ENCODE results near the gene PTPRD.
"Not testable (repeated sequence)": the region's sequence is repeated elsewhere in the genome, so short reads cannot be mapped to it uniquely, and the experiment has no call there.

Gene PTPRD

DNA sequence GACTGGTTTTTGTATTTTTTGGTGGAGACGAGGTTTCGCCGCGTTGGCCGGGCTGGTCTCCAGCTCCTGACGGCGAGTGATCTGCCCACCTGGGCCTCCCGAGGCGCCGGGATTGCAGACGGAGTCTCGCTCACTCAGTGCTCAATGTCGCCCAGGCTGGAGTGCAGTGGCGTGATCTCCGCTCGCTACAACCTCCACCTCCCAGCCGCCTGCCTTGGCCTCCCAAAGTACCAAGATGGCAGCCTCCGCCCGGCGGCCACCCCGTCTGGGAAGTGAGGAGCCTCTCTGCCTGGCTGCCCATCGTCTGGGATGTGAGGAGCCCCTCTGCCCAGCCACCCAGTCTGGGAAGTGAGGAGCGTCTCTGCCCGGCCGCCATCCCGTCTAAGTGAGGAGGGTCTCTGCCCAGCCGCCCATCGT, 163.6 kb downstream of the PTPRD start:
- DNase-seq, result not testable (repeated sequence)

DNA sequence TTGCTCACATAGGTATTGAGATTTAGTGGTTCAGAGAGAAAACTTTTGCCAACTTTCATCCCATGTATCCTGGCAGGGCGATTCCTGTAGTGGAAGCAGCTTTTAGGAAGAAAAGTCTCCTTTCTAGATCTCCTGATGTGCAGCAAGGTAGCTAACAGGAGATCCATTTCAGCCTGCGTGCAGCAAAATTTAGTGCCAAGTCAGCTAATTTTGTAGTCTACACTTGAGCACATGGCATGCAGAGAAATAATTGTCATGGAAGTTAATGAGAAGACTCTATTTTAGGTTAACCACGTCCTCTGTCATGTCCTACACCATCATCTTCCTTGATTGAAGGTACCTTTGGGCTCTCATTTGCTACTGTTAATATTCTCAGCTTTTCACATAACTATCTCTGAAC, 165.8 kb downstream of the PTPRD start:
- no peak for DNase-seq

DNA sequence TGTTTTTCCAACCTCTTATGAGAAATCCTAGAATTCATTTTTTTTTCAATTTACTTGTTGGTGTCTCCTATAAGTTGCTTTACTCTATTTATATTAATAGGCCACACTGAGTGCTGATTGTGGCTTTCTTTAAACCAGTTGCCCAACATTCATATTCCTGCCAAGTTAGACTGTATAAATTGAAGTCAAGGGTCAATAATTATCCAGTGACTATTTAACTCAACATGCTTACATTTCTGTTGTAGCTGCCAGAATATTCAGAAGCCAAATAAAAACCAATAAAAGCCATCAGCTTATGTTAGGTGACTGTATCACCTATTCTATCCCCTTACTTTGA, 169.0 kb downstream of the PTPRD start:
- DNase-seq, result no peak

DNA sequence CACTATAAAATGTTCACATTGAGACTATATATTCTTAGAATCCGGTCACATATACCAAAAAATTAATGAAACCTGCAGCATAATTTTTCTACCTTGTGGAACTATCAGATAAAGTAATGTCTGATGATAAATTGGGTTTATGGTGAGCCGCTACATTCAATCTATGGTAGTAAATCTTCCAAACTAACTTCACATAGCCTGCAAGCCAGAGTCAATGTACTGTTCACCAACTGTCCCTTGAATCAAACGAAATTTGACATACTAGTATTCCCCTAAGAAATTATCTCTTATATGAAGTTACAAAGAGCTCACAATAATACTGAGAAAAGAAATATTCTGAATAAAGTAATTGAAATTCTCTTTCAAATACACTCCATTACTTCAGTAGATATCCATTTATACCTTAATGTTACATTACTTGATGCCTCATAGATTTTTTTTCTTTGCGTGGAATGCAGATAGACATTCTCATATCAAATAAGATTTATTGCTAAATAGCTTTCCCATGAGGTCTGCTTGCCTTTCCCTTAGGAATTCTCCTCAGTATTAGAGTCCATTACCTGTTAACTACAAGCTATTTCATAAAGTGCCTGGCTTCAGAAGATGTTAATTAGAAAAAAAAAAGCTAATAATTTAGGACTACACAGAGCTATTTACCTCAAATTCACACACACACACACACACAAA, 169.5 kb downstream of the PTPRD start:
- no peak for DNase-seq

DNA sequence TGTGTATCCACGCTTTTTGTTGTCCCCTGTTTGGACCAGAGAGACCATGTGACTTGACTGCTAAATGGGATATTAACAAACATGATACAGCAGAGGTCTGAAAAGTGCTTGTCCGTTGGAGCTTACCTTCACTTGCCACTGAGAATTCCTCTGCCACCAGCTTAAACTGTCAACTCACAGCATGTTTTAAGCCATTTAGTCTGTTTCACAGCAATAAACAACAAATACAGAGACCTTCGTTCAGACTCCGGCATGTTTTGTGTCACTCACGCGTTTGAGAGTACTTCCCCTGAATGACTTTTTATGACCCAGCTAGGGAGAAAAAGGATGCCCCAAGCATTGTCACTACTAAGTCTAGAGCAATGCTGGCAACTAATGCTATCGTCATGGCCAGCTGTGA, 173.8 kb downstream of the PTPRD start:
- no peak for DNase-seq

DNA sequence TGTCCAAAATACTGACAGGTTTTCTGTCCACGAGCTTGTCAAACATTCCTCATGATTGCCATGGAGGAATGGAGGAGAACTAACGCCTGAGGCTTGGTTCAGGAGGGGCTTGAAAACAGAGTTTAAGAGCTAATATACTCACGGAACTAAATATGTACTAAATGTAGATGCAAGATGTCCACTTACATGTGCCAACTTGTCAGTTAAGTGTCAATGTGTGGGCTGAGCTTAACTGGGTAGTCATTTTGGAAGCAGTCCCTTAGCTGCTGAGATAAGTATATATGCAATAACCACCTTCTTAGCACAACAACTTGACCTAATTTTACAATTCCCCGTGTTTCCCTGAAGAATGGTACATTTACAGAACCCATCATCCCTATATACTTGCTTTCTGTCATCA, 176.0 kb downstream of the PTPRD start:
- no peak for DNase-seq

DNA sequence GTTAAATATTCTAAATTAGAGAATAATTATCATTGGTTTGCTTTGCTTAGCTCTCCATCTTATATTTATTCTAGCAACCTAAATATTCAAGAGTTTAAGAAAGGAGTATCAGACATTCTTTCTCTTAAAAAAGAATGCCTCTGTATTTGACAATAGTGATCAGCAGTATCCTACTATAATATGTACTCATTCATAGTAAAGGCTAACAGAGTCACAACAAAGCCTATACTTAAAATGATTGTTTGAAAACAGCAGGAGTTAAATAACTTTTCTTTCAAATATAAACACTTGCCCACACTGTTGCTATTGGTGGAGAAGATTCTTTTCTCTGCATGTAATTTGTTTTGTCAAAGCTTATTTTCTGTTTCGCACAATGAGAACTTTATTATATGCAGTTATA, 178.4 kb downstream of the PTPRD start:
- no peak for DNase-seq

DNA sequence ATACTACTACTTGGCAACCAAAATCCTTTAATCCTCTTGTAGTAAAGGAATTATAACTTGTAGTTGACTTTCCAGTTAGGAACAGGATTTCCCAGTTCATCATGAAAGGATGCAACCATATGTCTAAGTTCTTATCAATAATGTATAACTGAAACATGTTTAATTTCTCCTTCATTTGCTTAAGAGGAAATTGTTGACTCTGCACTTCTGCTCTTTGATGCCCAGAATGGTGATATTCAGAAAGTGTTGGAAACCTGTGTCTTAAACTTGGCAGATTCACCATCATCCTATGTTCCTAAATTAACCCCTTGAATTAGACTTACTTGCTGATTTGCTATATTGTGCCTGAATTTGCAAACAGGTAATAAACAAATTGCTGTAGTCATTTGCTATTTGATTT, 201.5 kb downstream of the PTPRD start:
- no peak for DNase-seq

DNA sequence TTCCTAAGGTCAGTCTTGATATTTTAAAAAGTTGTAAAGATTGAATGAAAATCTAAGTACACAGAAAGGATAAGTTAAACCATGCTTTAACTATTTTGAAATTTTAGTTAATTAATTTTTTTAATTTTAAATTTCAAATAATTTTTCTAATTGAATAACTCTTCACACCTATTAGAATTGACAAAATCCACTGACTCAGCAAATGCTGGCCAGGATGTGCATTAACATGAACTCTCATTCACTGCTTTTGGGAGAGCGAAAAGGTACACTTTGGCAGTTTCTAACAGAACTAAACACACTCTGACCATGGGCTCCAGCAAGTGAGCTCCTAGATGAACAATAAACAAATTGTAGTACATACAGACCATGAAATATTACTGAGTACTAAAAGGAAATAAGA, 209.5 kb downstream of the PTPRD start:
- DNase-seq, result no peak

DNA sequence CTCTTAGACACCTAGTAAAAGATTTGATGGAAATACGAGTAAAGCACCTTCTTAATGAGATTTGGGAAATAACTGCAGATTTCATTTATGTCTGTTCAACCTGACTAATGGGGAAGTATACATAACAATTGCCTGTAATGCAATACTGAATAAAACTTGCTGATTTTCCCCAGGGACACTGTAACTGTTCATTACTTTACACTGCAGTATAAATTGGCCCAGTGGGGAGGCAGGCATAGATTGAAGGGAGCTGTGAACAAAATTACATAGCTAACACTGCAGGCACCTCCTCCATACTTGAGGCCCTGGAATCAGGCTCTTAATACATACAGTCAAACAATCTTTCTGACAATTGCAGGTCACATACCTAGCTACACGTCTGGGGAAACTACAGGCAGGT, 216.2 kb downstream of the PTPRD start:
- peak; percentile 13 for DNase-seq

DNA sequence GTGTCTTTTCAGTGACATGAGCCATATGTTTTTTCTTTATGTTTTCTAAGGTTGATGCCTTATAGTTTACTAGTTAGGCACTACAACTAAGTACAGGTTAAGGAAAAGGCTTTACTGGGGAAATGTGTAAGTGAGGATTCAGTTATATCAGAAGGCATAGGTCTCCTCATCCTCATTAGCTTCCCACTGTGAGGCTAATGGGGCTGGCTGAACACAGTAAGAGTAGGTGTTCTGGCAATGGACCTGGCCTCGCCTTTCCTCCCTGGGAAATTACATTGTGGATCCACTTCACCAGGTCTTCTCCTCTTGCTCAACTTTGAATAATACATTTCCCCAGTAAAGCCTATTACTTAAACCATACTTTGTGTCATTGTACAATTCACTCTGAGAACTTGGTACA, 225.5 kb downstream of the PTPRD start:
- DNase-seq, result no peak

DNA sequence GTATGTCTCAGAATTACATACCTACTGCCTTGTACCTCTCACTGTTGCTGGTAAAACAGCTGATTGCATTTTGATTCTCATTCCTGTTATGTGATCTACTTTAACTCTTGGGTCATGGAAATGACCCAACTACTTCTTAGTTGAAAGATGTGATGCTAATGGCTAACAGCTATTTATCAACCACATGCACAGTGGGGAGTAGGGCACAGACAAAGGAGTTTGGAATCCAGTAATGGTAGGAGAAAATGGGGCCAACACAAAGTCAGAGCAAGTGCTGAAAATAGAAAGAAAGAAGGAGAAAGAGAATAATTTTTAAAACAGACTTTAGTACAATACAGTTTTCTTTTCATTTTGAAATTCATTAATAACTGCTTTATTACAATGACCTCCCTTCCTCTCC, 241.0 kb downstream of the PTPRD start:
- DNase-seq, result no peak

DNA sequence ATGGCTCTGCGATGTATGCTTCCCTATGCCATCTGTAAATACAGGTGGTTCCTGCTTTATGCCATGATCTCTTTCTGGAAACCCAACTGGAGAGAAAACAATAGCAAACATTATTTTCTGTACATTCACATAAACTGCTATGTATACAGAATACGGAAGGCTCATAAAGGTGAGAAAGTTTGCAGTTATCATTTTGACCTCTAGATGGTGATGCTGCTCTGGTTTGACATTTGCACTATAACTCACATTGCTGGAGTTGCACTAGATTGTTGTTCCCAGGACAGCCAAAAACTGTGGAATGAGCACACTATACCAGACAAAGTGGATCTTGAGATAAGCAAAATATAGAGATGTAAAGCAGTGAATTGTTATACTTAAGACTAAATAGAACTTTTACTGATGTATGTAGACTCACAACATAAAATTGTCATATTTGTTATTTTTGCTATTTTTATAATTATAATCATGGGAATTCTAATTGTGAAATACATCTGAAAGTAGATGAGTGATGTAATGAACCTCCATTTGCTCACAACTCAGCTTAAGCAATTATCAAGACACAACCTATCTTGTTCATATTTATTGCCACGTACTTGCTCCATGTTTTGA, 246.5 kb downstream of the PTPRD start:
- peak; percentile 87 for DNase-seq

DNA sequence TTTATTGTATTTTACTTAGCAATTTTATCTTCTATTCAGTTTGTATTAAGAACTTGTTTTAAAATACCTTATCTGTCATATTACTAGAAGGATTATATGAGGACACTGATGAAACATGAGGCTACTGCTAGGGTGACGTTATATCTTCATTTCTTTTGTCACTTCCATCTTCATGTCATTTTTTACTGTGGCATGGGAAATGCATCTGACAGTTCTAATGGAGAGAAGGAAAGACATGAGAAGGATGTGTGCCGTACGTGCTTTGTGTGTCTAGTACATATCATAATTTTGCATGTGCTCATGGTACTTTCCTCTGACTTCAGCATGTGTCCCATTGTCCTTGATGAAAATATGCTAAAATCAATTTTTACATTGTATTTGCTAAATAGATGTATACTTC, 258.2 kb downstream of the PTPRD start:
- peak; percentile 25 for DNase-seq

DNA sequence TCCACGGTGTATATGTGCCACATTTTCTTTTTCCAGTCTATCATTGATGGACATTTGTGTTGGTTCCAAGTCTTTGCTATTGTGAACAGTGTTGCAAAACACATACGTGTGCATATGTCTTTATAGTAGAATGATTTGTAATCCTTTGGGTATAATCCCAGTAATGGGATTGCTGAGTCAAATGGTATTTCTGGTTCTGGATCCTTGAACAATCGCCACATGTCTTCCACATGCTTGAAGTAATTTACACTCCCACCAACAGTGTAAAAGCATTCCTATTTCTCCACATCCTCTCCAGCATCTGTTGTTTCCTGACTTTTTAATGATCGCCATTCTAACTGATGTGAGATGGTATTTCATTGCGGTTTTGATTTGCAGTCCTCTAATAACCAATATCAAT, 267.2 kb downstream of the PTPRD start:
- DNase-seq, result not testable (repeated sequence)

DNA sequence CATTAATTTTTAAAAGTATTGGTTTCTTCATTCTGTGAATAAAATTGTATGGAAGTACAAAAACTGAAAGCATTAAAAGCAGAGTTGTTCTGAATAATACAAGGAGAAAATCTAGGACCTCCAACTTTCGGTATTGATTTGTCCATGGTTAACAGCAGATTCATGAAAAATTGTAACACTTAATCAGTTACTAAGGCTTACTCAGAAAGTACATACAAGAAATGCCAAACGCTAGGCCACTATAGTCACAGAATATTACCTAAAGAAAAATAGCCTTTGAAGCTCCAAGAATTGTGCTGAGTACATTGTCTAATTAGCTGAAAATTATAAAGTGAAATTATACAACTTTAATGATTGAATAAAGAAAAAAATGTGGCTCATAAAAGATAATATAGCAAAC, 271.7 kb downstream of the PTPRD start:
- DNase-seq, result no peak

DNA sequence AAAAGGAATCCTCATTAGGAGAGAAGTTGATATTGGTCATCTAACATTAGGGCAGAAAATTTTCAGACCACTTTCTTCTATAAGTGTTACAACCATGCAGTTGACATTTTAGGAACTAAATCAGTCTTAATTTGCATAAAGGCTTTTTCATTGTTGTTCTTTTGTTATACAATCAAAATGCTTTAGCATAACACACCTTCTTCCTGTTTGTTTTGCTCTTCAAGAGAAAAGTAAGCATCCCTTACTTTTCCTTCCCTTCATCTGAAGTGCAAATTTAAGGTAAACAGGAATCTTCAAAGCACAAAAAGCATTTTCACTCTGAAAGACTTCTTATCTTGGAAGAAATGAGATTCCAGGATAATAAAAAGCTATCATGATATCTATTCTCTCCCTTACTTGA, 273.6 kb downstream of the PTPRD start:
- DNase-seq, result no peak

DNA sequence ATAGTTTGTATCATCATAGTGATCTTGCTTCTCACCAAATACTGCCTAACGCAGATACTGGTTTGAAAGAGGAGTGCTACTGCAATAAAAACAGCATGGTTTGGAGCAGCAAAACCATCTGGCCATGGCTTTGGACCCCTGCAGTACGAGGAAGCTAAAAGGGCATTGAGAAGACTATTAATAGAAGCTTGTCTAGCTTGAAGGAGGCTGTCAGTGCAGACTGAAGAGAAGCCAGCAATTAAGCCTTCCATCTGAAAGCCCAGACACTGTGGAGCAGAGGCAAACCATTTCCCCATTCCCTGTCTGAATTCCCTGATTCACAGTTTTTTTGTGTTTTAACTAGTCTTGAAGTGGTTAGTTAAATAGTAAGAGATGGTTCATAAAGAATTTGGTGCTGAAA, 281.6 kb downstream of the PTPRD start:
- peak; percentile 14 for DNase-seq

DNA sequence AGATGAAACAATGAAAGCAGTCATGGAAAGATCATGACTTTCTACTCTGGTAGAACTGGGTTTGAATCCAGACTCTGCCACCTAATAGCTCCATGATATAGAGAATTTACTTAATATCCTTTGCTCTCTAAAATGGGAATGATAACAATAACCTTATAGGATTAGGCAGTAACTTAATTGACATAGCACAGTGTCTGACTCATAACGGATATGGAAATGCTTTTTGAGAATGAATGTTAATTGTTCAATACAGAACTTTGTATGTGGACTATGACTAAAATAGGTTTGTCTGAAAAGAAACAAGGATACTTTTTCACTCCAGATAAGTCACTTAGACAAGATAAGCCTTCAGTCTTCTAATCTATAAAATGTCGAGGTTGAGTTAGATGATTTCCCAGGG, 330.7 kb downstream of the PTPRD start:
- DNase-seq, result no peak

DNA sequence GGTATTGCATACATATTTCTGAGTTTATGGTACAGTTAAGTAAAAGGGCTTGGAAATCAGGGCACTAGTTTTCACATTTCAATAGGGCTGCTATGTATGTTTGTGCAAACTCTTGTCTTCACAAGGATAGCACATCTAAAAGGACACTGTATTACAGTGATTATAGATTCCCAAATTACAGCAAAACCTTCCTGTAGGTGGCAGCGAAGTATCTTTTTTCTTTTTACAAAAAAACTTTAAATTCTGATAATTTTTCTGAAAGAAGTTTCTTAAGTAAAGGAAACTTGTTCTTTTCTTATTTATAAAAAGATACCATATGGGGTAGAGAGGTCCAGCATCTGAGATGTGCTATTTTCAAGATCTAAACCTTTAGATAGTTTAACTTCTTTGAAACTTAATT, 337.8 kb downstream of the PTPRD start:
- no peak for DNase-seq

DNA sequence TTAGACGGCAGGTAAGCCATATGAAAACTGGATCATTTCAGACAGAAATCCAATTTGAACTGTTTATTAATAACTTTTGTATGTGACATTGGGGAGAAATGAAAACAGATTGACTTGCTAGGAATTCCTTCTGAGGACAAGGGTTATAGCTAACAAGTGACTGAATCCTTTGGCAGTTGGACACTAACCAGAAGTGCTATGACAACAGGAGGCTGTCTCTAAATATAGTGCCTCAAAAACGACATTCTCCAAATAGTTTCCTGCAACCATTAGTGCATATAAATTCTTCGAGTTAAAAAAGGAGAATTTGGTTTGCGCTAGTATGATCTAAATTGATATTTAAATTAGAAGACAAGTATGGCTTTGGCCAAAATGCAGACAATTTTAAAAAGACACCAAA, 338.6 kb downstream of the PTPRD start:
- DNase-seq, result peak; percentile 19

DNA sequence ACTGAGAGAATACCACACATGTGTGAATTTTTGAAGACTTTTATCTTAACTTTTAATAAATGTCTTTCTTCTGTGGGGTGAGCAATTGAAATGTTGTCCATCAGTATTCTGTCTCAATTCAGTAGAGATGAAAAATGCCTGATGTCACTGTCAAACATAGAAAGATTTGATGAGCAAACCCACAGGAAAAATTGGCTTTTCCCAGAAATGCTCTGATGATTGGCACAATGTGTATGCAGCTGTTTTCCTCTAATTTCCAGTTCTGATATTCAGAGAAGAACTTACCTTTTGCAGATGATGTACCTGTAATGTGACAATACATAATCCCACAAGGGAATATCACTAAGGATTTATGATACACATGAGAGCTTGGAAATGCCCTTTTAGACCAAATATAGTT, 340.0 kb downstream of the PTPRD start:
- DNase-seq, result no peak

DNA sequence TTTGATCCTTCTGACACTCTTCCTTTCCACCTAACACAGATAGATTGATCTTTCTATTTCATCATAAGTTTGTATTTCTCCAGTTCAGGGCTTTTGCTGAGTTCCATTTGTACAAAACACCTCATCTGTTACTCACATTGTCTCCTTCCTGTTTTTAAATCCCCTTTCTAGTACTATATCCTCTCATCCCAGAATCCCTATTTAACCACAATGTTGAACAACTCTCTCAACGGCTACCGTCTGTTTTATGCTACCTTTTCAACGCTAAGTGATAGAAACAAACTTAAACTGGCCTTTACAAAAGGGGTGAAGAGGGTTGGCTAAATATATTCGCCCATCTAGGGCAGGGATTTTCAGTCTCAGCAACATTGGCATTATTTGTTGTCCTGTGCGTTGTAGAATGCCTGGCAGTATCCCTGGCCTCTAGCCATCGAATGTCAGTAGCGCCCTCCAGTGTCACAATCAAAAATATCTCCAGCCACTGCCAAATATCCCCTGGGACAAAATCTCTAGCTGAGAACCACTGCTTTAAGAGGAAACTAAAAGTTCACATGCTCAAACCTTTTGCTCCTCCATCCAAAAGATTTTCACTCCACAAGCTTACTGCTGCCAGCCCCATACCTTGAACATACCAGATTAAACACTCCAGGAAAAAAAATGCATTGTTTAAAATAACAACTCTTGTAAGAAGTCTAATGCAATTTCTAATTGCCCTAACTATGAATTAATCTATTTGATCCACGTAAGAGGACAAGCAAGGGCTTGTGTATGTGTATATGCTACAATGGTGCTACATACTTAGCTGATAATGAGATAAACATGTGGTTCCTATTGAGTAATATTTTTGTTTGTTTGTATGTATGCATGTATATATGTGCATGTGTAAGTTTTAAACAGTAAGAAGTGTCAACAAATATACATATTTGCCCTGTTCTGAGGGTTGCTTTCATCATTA, 344.0 kb downstream of the PTPRD start:
- DNase-seq, result peak; percentile 71

DNA sequence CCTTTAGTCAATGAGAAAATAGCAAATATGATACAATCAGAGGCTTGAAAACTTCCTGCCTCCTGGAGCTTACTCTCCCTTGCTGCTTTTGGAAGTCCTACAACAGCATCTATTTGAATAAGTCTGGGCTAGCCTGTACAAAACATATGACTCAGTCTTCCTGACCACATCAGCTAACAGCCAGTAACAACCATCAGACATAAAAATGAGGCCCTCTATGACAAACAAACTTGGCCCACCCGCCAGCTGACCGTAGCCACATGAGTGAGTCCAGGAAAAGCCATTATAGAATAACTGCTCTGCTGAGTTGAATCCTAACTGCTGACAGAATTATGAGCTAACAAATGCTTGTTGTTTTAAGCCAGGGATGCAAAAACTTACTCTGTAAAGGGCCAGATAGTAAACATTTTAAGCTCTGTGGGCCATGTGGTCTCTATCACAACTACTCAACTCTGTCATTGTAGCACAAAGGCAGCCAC, 347.6 kb downstream of the PTPRD start:
- DNase-seq, result no peak

Data from eye (tissue), 1 donor.